Measurements from ENCODE around the gene SPACA1. TPM values are rescaled to one million over a fixed set of nuclear protein-coding genes. Genes with fewer than 3 reads are reported as not detected.

The SPACA1 gene
- total RNA-seq, 2 donors from 2014 or later: not detected

- TF ChIP-seq, protein P1, sequence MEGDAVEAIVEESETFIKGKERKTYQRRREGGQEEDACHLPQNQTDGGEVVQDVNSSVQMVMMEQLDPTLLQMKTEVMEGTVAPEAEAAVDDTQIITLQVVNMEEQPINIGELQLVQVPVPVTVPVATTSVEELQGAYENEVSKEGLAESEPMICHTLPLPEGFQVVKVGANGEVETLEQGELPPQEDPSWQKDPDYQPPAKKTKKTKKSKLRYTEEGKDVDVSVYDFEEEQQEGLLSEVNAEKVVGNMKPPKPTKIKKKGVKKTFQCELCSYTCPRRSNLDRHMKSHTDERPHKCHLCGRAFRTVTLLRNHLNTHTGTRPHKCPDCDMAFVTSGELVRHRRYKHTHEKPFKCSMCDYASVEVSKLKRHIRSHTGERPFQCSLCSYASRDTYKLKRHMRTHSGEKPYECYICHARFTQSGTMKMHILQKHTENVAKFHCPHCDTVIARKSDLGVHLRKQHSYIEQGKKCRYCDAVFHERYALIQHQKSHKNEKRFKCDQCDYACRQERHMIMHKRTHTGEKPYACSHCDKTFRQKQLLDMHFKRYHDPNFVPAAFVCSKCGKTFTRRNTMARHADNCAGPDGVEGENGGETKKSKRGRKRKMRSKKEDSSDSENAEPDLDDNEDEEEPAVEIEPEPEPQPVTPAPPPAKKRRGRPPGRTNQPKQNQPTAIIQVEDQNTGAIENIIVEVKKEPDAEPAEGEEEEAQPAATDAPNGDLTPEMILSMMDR (conservative IDR thresholded peaks at IDR 0.05): no peak
- no peak for DNase-seq
- 45 to 60% methylated on average over 2 of the region's 2 CpGs for WGBS, 2 experiments (ENCODE audit: insufficient coverage in 1 of 2, insufficient read length in 1 of 2)
- Histone ChIP-seq H3K9ac (ENCODE audit: extremely low read depth, low read length, poor library complexity, severe bottlenecking) (no peak overlapping the region), H3K4me3 (ENCODE audit: low read length) (no peak overlapping the region), H3K36me3 (ENCODE audit: control insufficient read depth, insufficient read depth, low read length) (no peaks in the 10 kb centered on the region), H3K9me3 (ENCODE audit: control insufficient read depth, low read length) (no peaks in the 10 kb centered on the region), H3K27ac (ENCODE audit: low read depth, low read length) (no peak overlapping the region), H3K4me1 (ENCODE audit: control insufficient read depth, insufficient read depth, low read length) (peaks cover 3% of the 10 kb centered on the region), H3K27me3 (ENCODE audit: control insufficient read depth, insufficient read depth, low read length, poor library complexity, severe bottlenecking) (no peaks in the 10 kb centered on the region)
- H3K4me3 Mint-ChIP-seq: no peak overlapping the region
- H3K4me1 Mint-ChIP-seq: peaks cover 16% of the 10 kb centered on the region
- no peaks in the 10 kb centered on the region for H3K27me3 Mint-ChIP-seq (ENCODE audit: insufficient read depth)
- no peak overlapping the region for H3K27ac Mint-ChIP-seq
- no peaks in the 10 kb centered on the region for H3K36me3 Mint-ChIP-seq (ENCODE audit: low read depth)
- peaks cover 1% of the 10 kb centered on the region for H3K9me3 Mint-ChIP-seq
Observed at GRCh38 chr6:88115307-88115706, 67.7 kb downstream of the SPACA1 start.

GRCh38 chr6:88116276-88116675 is 68.6 kb downstream of the SPACA1 start:
- no peak for DNase-seq
- H3K4me3 Mint-ChIP-seq: no peak overlapping the region
- 70 to 84% methylated on average over 2 to 3 of the region's 3 CpGs for WGBS, 2 experiments (ENCODE audit: insufficient coverage in 1 of 2, insufficient read length in 1 of 2)
- Histone ChIP-seq H3K4me1 (ENCODE audit: control insufficient read depth, insufficient read depth, low read length) (peaks cover 3% of the 10 kb centered on the region), H3K36me3 (ENCODE audit: control insufficient read depth, insufficient read depth, low read length) (no peaks in the 10 kb centered on the region), H3K4me3 (ENCODE audit: low read length) (no peak overlapping the region), H3K27ac (ENCODE audit: low read depth, low read length) (no peak overlapping the region), H3K27me3 (ENCODE audit: control insufficient read depth, insufficient read depth, low read length, poor library complexity, severe bottlenecking) (no peaks in the 10 kb centered on the region), H3K9ac (ENCODE audit: extremely low read depth, low read length, poor library complexity, severe bottlenecking) (no peak overlapping the region), H3K9me3 (ENCODE audit: control insufficient read depth, low read length) (no peaks in the 10 kb centered on the region)
- TF ChIP-seq, protein P1 (conservative IDR thresholded peaks at IDR 0.05): no peak
- H3K27me3 Mint-ChIP-seq (ENCODE audit: insufficient read depth): no peaks in the 10 kb centered on the region
- H3K9me3 Mint-ChIP-seq: peaks cover 1% of the 10 kb centered on the region
- H3K36me3 Mint-ChIP-seq (ENCODE audit: low read depth): no peaks in the 10 kb centered on the region
- H3K27ac Mint-ChIP-seq: no peak overlapping the region
- peaks cover 20% of the 10 kb centered on the region for H3K4me1 Mint-ChIP-seq

Other genes with a start within 250 kb of the SPACA1 start
- 10 to 100 TPM; 12.2 to 14.5 TPM for gene CNR1, start 118.5 kb downstream of the SPACA1 start, total RNA-seq

All from endodermal cell (in vitro differentiated cells).